ENCODE data around the gene FLVCR2.

DNA sequence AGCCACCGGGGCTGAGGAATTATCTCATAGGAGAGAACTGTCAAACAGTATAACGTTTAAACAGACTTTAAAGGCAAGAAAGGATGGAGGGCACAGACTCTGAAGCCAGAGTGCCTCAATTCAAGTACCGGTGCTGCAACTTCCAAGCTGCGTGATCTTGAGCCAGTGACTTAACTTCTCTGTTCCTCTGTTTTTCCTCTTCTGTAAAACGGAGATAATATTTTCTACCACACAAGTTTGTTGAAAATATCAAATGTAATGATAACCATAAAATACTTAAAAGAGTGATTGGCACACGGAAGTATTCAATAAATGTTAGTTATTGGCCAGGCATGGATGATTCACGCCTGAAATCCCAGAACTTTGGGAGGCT, 38.0 kb upstream of the FLVCR2 start:
- TF ChIP-seq BACH2 (CRISPR knock-in tag; IDR thresholded peaks at IDR 0.05; ENCODE audit: borderline replicate concordance): no peak
- no peak for TF ChIP-seq OSR1 (CRISPR knock-in tag; IDR thresholded peaks at IDR 0.05)
- TF ChIP-seq ARNTL (CRISPR knock-in tag; IDR thresholded peaks at IDR 0.05; ENCODE audit: borderline replicate concordance, low read depth): no peak
- TF ChIP-seq ZFP3 (CRISPR knock-in tag; IDR thresholded peaks at IDR 0.05): no peak
- TF ChIP-seq RARB (CRISPR knock-in tag; IDR thresholded peaks at IDR 0.05): no peak
- no peak for TF ChIP-seq ISL1 (CRISPR knock-in tag; IDR thresholded peaks at IDR 0.05)
- TF ChIP-seq, protein P1, sequence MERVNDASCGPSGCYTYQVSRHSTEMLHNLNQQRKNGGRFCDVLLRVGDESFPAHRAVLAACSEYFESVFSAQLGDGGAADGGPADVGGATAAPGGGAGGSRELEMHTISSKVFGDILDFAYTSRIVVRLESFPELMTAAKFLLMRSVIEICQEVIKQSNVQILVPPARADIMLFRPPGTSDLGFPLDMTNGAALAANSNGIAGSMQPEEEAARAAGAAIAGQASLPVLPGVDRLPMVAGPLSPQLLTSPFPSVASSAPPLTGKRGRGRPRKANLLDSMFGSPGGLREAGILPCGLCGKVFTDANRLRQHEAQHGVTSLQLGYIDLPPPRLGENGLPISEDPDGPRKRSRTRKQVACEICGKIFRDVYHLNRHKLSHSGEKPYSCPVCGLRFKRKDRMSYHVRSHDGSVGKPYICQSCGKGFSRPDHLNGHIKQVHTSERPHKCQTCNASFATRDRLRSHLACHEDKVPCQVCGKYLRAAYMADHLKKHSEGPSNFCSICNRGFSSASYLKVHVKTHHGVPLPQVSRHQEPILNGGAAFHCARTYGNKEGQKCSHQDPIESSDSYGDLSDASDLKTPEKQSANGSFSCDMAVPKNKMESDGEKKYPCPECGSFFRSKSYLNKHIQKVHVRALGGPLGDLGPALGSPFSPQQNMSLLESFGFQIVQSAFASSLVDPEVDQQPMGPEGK (CRISPR knock-in tag; IDR thresholded peaks at IDR 0.05; ENCODE audit: borderline replicate concordance): no peak
- no peak for TF ChIP-seq ZNF8 (CRISPR knock-in tag; IDR thresholded peaks at IDR 0.05)
- TF ChIP-seq ZFP30 (CRISPR knock-in tag; IDR thresholded peaks at IDR 0.05): no peak

Measured in SK-N-SH treated with all-trans-retinoic acid at 6 μM for 48 hours (cell line).